H1 (cell line): ENCODE measurements around the gene DHRS4L2.
"Not testable (repeated sequence)": the region's sequence is repeated elsewhere in the genome, so short reads cannot be mapped to it uniquely, and the experiment has no call there.

Experiments
- CHD2 ChIP-seq: IDR thresholded peaks from 2 replicates; pipeline ENCODE4 v1.6.1; 2012; ENCODE audit warnings: low read length, improper control_type of control experiment
- CTCF ChIP-seq, 3 experiments: IDR thresholded peaks; 1 replicate in 2 of 3; 2 replicates in 1 of 3; pipeline versions ENCODE4 v1.5.1 to v1.6.1; 2011; ENCODE audit warnings: low read length in 3 of 3, mild to moderate bottlenecking in 3 of 3, inconsistent platforms in 2 of 3, low read depth in 1 of 3, moderate library complexity in 1 of 3; ENCODE audit not compliant: insufficient read depth in 1 of 3; ENCODE audit errors: control extremely low read depth in 1 of 3
- GABPA ChIP-seq: IDR thresholded peaks from 2 replicates; pipeline ENCODE4 v1.6.1; 2011; ENCODE audit warnings: mild to moderate bottlenecking, low read length, moderate library complexity, borderline replicate concordance; ENCODE audit not compliant: insufficient read depth
- PHF8 ChIP-seq: fragments of 200-600 bp; sonication (generic); conservative IDR thresholded peaks from 2 replicates; pipeline ENCODE4 v1.7.1; 2012; ENCODE audit warnings: low read depth, mild to moderate bottlenecking, inconsistent platforms, low read length, moderate library complexity
- SUZ12 ChIP-seq: fragments of 200-600 bp; sonication (generic); IDR thresholded peaks from 2 replicates; pipeline ENCODE4 v1.6.1; 2012; ENCODE audit warnings: mild to moderate bottlenecking, inconsistent platforms, low read length, moderate library complexity, mixed read lengths
- YY1 ChIP-seq: IDR thresholded peaks from 2 replicates; pipeline ENCODE4 v1.6.1; 2011; ENCODE audit warnings: low read depth, mild to moderate bottlenecking, low read length

DNA sequence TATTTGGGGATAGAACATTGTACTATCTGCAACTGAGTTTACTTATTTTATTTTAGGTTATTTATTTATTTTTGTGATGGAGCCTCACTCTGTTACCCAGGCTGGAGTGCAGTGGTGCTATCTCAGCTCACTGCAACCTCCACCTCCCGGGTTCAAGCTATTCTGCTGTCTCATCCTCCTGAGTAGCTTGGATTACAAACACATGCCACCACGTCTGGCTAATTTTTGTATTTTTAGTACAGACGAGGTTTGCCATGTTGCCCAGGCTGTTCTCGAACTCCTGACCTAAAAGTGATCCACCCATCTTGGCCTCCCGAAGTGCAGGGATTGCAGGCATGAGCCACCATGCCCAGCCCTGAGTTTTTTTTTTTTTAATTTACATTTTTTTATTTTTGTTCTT lies 10.9 kb downstream of the DHRS4L2 start:
- TF ChIP-seq SUZ12; CHD2; CTCF (IDR thresholded peaks at IDR 0.05; ENCODE audit: control extremely low read depth in 1 of 3, insufficient read depth in 1 of 3, low read depth in 1 of 3, low read length in 3 of 3); PHF8; YY1; GABPA: not testable (repeated sequence)
